Gastroesophageal sphincter (tissue), 3 donors: Measurements from ENCODE around the gene CENPB.

Source experiments
- CTCF ChIP-seq, 4 experiments: fragments of 200-600 bp in 2 of 4; fragments of 450-650 bp in 2 of 4; sonication (generic) in 1 of 4; IDR thresholded peaks; one replicate each; pipeline ENCODE4 v1.5.1; 2017 to 2019; ENCODE audit warnings: antibody characterized with exemption in 4 of 4, mild to moderate bottlenecking in 2 of 4, moderate library complexity in 2 of 4
- POLR2A ChIP-seq, 2 donors: fragments of 450-650 bp; IDR thresholded peaks; one replicate each; pipeline ENCODE4 v1.6.1; 2017; ENCODE audit warnings: antibody characterized with exemption in 2 of 2, mild to moderate bottlenecking in 2 of 2, moderate library complexity in 1 of 2
- POLR2AphosphoS5 ChIP-seq: sonication (generic); formaldehyde crosslinking; IDR thresholded peaks from one replicate; pipeline ENCODE4 v1.6.1; 2017; ENCODE audit warnings: antibody characterized with exemption

- TF ChIP-seq CTCF (IDR thresholded peaks at IDR 0.05) (no peak), POLR2A (IDR thresholded peaks at IDR 0.05) (no peak), POLR2AphosphoS5 (no peak)
These were observed 18.2 kb upstream of the CENPB start for GRCh38 chr20:3804781-3805180.
